Measurements from ENCODE around the gene CRTC3.

- TF ChIP-seq POLR2A (IDR thresholded peaks at IDR 0.05) (no peak), CTCF (IDR thresholded peaks at IDR 0.05) (no peak)
Observed at GRCh38 chr15:90512276-90512675, 17.4 kb upstream of the CRTC3 start.
